ENCODE data around the gene FAM83B.

GRCh38 chr6:54959820-54960219 lies 113.2 kb downstream of the FAM83B start:
- TF ChIP-seq EZH2 (IDR thresholded peaks at IDR 0.05; ENCODE audit: insufficient read depth, poor library complexity, severe bottlenecking), result no peak
- no peak for TF ChIP-seq EZH2phosphoT487 (IDR thresholded peaks at IDR 0.05; ENCODE audit: insufficient read depth, low read depth)
